Measurements from ENCODE around the gene MCM6. TPM values are rescaled to one million over a fixed set of nuclear protein-coding genes. Genes with fewer than 3 reads are reported as not detected.

MCM6 gene
- total RNA-seq, 1 donor from 2014 or later, result 103 TPM

DNA sequence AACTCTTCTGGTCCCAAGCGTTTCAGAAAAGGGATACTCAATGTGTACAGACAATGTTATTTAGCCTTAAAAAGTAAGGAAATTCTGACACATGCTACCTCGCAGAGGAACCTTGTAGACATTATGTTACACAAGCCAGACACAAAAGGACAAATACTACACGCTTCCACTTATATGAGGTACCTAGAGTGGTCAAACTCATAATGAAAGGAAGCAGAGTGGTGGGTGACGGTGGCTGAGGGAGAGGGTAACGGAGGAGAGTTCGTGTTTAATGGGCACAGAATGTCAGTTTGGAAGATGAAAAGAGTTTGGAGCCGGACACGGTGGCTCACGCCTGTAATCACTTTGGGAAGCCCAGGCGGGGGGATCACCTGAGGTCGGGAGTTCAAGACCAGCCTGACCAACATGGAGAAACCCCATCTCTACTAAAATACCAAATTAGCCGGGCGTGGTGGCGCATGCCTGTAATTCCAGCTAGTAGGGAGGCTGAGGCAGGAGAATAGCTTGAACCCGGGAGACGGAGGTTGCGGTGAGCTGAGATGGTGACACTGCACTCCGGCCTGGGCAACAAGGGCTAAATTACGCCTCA, 1.4 kb downstream of the MCM6 start:
- intact Hi-C loops (cut with micrococcal nuclease), result loop anchor here (1.0 to 10.0 kb wide), 3 partner anchors 9 to 1640 kb away; no protein-coding TSS in a partner anchor

DNA sequence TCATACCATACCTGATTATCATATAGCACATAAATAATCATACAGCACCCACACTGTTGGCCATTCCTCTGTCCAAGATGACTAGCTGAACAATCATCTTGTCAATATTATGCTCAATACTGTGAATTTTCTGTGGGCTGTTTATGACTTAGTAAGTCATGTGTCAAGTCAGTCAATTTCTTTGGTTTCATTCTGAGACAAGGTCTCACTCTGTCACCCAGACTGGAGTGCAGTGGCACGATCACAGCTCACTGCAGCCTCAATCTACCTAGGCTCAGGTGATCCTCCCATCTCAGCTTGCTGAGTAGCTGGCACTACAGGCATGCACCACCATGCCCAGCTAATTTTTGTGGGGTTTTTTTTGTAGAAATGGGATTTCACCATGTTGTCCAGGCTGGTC, 5.7 kb downstream of the MCM6 start:
- intact Hi-C loops (cut with micrococcal nuclease), result loop anchor here (10.0 kb wide), 1 partner anchor 1636 kb away; no protein-coding TSS in a partner anchor

DNA sequence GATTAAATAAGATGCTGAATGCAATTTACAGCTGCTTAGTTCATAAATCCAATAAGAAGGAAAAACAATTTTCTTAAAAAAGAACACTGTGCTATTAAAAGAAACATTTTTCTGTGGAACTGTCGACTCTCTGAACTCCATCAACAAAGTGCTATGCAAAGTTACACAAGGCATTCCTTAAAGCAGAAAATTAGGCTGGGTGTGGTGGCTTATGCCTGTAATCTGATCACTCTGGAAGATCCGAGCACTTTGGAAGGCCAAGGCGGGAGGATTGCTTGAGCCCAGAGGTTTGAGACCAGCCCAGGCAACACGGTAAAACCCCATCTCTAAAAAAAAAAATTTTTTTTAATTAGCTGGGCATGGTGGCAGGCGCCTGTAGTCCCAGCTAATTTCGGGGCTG, 13.0 kb downstream of the MCM6 start:
- intact Hi-C loops (cut with micrococcal nuclease), result no loop called here

- intact Hi-C loops (cut with micrococcal nuclease), result no loop called here
These were observed 13.5 kb downstream of the MCM6 start for GRCh38 chr2:135862718-135863117.

DNA sequence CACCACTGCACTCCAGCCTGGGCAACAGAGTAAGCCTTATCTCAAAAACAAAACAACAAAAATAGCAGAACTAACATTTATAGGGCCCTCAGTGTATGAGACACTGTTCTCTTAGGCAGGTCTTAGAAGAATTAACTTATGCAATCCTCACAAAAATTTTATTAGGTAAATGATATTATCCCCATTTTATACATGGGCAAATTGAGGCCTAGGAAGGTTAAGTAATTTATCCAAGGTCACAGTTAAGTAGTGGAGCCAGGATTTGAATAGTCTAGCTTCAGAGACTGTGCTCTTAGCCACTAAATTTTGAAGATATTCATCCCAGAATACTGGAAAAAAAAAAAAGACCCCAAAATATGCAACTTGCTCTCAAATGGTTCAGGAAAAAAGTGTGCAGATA, 22.8 kb downstream of the MCM6 start:
- intact Hi-C loops (cut with micrococcal nuclease), result no loop called here

GRCh38 chr2:135851858-135852257, 24.4 kb downstream of the MCM6 start:
- intact Hi-C loops (cut with micrococcal nuclease), result no loop called here

DNA sequence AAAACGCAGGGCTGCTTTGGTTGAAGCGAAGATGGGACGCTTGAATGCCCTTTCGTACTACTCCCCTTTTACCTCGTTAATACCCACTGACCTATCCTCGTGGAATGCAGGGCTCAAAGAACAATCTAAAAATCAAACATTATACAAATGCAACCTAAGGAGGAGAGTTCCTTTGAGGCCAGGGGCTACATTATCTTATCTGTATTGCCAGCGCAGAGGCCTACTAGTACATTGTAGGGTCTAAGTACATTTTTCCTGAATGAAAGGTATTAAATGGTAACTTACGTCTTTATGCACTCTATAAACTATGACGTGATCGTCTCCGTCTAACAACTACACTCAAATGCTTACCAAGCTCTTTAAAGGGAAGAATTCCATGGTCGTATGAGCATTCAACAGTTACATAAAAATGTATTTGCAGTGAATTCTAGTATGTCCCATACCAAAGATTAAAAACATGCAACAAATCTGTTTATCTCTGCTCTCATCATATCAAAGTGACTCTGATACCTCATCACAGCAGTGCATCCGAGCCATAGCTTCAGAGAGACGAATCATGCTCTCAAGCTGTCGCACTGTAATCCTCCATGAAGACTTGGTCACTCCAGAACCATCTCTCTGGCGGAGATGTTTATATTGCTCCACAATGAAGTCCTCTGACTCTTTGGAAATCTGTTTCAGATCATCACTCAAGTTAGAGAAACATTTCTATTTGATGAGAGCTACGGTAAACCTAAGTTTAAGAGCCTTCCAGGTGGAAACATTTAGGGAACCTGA, 25.2 kb downstream of the MCM6 start:
- intact Hi-C loops (cut with micrococcal nuclease), result no loop called here

DNA sequence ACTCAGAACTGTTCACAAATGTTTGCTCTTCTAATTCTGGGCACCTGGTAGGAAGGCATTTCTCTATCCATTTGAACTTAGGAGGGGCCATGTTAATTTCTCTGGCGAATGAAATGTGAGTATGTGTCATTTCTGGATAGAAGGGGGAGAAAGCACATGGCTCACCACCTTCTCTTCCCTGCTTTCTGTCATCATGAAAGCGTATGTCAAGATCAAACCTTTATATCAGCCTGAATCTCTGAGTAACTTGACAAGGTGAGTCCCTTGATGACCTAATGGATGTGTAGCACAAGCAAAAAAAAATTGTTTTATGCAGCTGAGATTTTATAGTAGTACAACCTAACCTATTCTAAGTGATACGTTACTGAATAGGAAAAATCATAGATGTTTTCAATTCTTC, 27.2 kb downstream of the MCM6 start:
- intact Hi-C loops (cut with micrococcal nuclease), result no loop called here

- intact Hi-C loops (cut with micrococcal nuclease), result no loop called here
These were observed 30.2 kb downstream of the MCM6 start for GRCh38 chr2:135845997-135846396.

GRCh38 chr2:135845257-135845656, 31.0 kb downstream of the MCM6 start:
- intact Hi-C loops (cut with micrococcal nuclease), result no loop called here

- intact Hi-C loops (cut with micrococcal nuclease), result no loop called here
These were observed 31.8 kb downstream of the MCM6 start for GRCh38 chr2:135844301-135844895.

- intact Hi-C loops (cut with micrococcal nuclease), result no loop called here
These were observed 32.6 kb downstream of the MCM6 start for GRCh38 chr2:135843671-135844070.

GRCh38 chr2:135840601-135841000, 35.6 kb downstream of the MCM6 start:
- intact Hi-C loops (cut with micrococcal nuclease), result loop anchor here (1.0 kb wide), 1 partner anchor 20 kb away; no protein-coding TSS in a partner anchor

- intact Hi-C loops (cut with micrococcal nuclease), result loop anchor here (1.0 kb wide), 1 partner anchor 19 kb away; no protein-coding TSS in a partner anchor
These were observed 36.5 kb downstream of the MCM6 start for GRCh38 chr2:135839713-135840112.

DNA sequence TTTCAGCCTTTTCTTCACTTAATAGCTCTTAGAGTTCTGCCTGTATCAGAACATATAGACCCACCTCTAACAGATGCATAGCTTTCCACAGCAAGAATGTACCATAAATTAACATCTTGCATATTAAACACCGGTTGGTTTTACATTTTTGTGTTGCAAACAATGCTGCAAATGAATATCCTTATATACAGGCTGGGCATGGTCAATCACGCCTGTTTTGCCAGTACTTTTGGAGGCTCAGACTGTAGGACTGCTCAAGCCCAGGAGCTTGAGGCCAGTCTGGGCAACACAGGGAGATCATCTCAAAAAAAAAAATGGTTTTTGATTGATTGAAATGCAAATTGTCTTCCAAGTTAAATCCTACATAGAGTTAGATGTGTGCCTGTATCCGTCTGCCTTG, 37.7 kb downstream of the MCM6 start:
- intact Hi-C loops (cut with micrococcal nuclease), result no loop called here

DNA sequence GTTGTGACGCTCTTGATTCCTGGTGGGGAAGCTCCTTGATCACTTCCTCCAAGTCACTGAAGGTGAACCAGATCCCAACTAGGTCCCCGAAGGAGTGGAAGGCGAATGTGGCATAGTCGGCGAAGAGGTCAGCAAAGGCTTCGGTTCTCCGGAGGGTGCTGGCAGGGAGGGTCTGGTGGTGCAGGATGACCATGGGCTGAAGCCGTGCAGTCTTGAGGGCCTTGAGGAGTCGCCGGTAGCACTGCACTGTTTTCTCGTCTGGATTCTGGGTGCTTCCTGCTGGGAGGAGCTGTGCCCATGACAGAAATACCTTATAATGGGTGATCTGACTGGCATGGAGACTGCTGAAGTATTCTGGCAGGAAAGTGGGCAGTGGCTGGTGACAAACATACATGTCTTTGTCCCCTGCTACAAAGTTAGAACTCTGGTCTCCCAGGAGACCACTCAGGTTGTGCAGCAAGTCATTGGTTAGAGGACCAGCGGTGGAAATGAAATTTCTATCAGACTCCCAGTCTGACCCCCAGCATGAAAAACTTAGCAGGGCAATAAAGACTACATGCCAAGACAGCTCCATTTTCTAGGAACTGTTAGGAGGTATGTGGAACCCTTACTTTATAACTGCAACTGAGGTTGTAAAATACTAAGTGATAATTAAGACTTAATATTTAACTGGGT, 39.5 kb downstream of the MCM6 start, which contains the start of gene LCT:
Gene LCT, minus strand, starts transcription at position 589 of the 675 bp plus-strand sequence. Its CDS starts 15 bp downstream, at position 574.
- intact Hi-C loops (cut with micrococcal nuclease), result no loop called here

- intact Hi-C loops (cut with micrococcal nuclease), result no loop called here
These were observed 43.4 kb downstream of the MCM6 start for GRCh38 chr2:135832891-135833290.

- intact Hi-C loops (cut with micrococcal nuclease), result no loop called here
These were observed 44.9 kb downstream of the MCM6 start for GRCh38 chr2:135831180-135831812.

- intact Hi-C loops (cut with micrococcal nuclease), result no loop called here
These were observed 46.7 kb downstream of the MCM6 start for GRCh38 chr2:135829378-135830135.

- intact Hi-C loops (cut with micrococcal nuclease), result no loop called here
These were observed 49.7 kb downstream of the MCM6 start for GRCh38 chr2:135826544-135826943.
